Smooth muscle cell of the brain vasculature (primary cell): ENCODE data around the gene THAP8.
"Not testable (repeated sequence)": the region's sequence is repeated elsewhere in the genome, so short reads cannot be mapped to it uniquely, and the experiment has no call there.

Source experiments
- DNase-seq: peaks from one replicate; pipeline ENCODE4 v3.0.0-alpha.2; 2012; ENCODE audit warnings: low read depth, low spot score

The THAP8 gene

GRCh38 chr19:36068810-36069499, 14.9 kb upstream of the THAP8 start:
- not testable (repeated sequence) for DNase-seq

GRCh38 chr19:36067681-36068080, 13.6 kb upstream of the THAP8 start:
- no peak for DNase-seq

GRCh38 chr19:36064826-36065225, 10.7 kb upstream of the THAP8 start:
- DNase-seq, result no peak

GRCh38 chr19:36061367-36061766, 7.3 kb upstream of the THAP8 start:
- DNase-seq, result no peak

GRCh38 chr19:36060430-36060829, 6.3 kb upstream of the THAP8 start:
- no peak for DNase-seq

GRCh38 chr19:36059180-36059910, 5.3 kb upstream of the THAP8 start:
- DNase-seq, result no peak

- DNase-seq, result no peak
Measured at GRCh38 chr19:36058481-36059179, 4.5 kb upstream of the THAP8 start.

GRCh38 chr19:36054733-36055686, 925 bp upstream of the THAP8 start, which contains the start of gene WDR62:
WDR62 (plus strand) TSS chr19:36054897; CDS start chr19:36054972, 75 bp downstream.
- peak; percentile 80 for DNase-seq

GRCh38 chr19:36051637-36052036, 2.4 kb downstream of the THAP8 start:
- no peak for DNase-seq

GRCh38 chr19:36051236-36051635, 2.8 kb downstream of the THAP8 start:
- no peak for DNase-seq

GRCh38 chr19:36049080-36049698, 4.9 kb downstream of the THAP8 start:
- DNase-seq, result no peak

- no peak for DNase-seq
Measured at GRCh38 chr19:36047835-36048234, 6.2 kb downstream of the THAP8 start.

- no peak for DNase-seq
Measured at GRCh38 chr19:36046443-36047050, 7.5 kb downstream of the THAP8 start.

- DNase-seq, result no peak
Measured at GRCh38 chr19:36043952-36044351, 10.1 kb downstream of the THAP8 start.

GRCh38 chr19:36041831-36042230, 12.3 kb downstream of the THAP8 start:
- no peak for DNase-seq

GRCh38 chr19:36041092-36041491, 13.0 kb downstream of the THAP8 start:
- not testable (repeated sequence) for DNase-seq

GRCh38 chr19:36040495-36040894, 13.6 kb downstream of the THAP8 start:
- no peak for DNase-seq

- DNase-seq, result no peak
Measured at GRCh38 chr19:36032251-36033104, 21.6 kb downstream of the THAP8 start, which contains the start of gene CLIP3. CLIP3 (minus strand) TSS chr19:36032873; CDS start chr19:36032357, 516 bp downstream.

- no peak for DNase-seq
Measured at GRCh38 chr19:36031308-36031707, 22.8 kb downstream of the THAP8 start.
